Endothelial cell of umbilical vein (primary cell): Measurements from ENCODE around the gene ZNF385B. TPM values are rescaled to one million over a fixed set of nuclear protein-coding genes. Genes with fewer than 3 reads are reported as not detected.

ENCODE experiments used
- BruUV-seq: library from RNA; stranded (reverse); fragments of 400-500 nt; replicated peaks from 2 replicates; lab custom pipeline; 2021; lab: Mats Ljungman, UMichigan
- CTCF ChIA-PET: fragments of 300-600, 350-600 bp; sonication (Branson Sonifier 250); formaldehyde crosslinking; loops from one replicate; lab custom pipeline; 2021; ENCODE audit warnings: antibody characterized with exemption, inconsistent platforms; lab: Charles Lee
- POLR2A ChIA-PET: fragments of 300-600, 350-600 bp; sonication (Branson Sonifier 250); formaldehyde crosslinking; loops from one replicate; lab custom pipeline; 2021; ENCODE audit warnings: antibody characterized with exemption, inconsistent platforms; lab: Charles Lee
- DNase-seq: peaks from one replicate; pipeline ENCODE4 v3.0.0-alpha.2; 2011; ENCODE audit warnings: low read depth, low spot score
- FAIRE-seq: peaks from 2 replicates; lab custom pipeline; 2011; peaks lifted over from hg19 to GRCh38; lab: Jason Lieb, UNC
- H2AFZ ChIP-seq: 2 replicates; pipeline ENCODE4 v1.6.0; 2012; ENCODE audit warnings: low read depth, low read length, control low read depth, inconsistent platforms
- H3K27ac ChIP-seq: 2 replicates; pipeline ENCODE4 v1.5.1; 2011; ENCODE audit warnings: low read depth, mild to moderate bottlenecking, control low read depth, low read length, moderate library complexity; ENCODE audit not compliant: insufficient read depth
- H3K27me3 ChIP-seq, 2 experiments: 2 replicates each; pipeline versions ENCODE4 v1.6.0 to v1.6.1; 2011; ENCODE audit warnings: low read length in 2 of 2, mixed read lengths in 1 of 2; ENCODE audit not compliant: control insufficient read depth in 2 of 2, insufficient read depth in 2 of 2
- H3K36me3 ChIP-seq, 2 experiments: 2 replicates in 1 of 2; 3 replicates in 1 of 2; pipeline ENCODE4 v1.5.1; 2011; ENCODE audit warnings: low read length in 2 of 2, mild to moderate bottlenecking in 1 of 2, moderate library complexity in 1 of 2; ENCODE audit not compliant: control insufficient read depth in 2 of 2, insufficient read depth in 2 of 2; ENCODE audit errors: extremely low read depth in 1 of 2
- H3K4me1 ChIP-seq: 3 replicates; pipeline ENCODE4 v1.5.1; 2011; ENCODE audit warnings: mild to moderate bottlenecking, low read length; ENCODE audit not compliant: control insufficient read depth, insufficient read depth; ENCODE audit errors: extremely low read depth
- H3K4me2 ChIP-seq: 2 replicates; pipeline ENCODE4 v1.6.1; 2011; ENCODE audit warnings: low read length, control low read depth, mixed read lengths; ENCODE audit not compliant: insufficient read depth
- H3K4me3 ChIP-seq, 3 experiments: fragments of 200-600 bp in 1 of 3; sonication (generic), shearing (Covaris generic) in 1 of 3; replicated peaks in 1 of 3; 2 replicates each; pipeline ENCODE4 v1.5.1; 2011 to 2016; ENCODE audit warnings: control low read depth in 3 of 3, low read length in 3 of 3, mild to moderate bottlenecking in 2 of 3, inconsistent platforms in 1 of 3, low read depth in 1 of 3, moderate library complexity in 1 of 3; ENCODE audit not compliant: insufficient read depth in 1 of 3
- H3K79me2 ChIP-seq: 2 replicates; pipeline ENCODE4 v1.6.0; 2012; ENCODE audit warnings: low read length, inconsistent platforms; ENCODE audit not compliant: control insufficient read depth, insufficient read depth
- H3K9ac ChIP-seq: replicated peaks from 2 replicates; pipeline ENCODE3; 2011; ENCODE audit warnings: low read length, control low read depth; ENCODE audit not compliant: insufficient read depth; ENCODE audit errors: extremely low read depth
- H3K9me1 ChIP-seq: replicated peaks from 3 replicates; pipeline ENCODE4 v1.6.0; 2011; ENCODE audit warnings: mild to moderate bottlenecking, low read length; ENCODE audit not compliant: control insufficient read depth, insufficient read depth; ENCODE audit errors: extremely low read depth
- H3K9me3 ChIP-seq: replicated peaks from 2 replicates; pipeline ENCODE4 v1.5.1; 2012; ENCODE audit warnings: low read length, inconsistent platforms; ENCODE audit not compliant: control insufficient read depth, insufficient read depth
- H4K20me1 ChIP-seq: replicated peaks from 2 replicates; pipeline ENCODE3; 2011; ENCODE audit warnings: mild to moderate bottlenecking, low read length; ENCODE audit not compliant: control insufficient read depth, insufficient read depth; ENCODE audit errors: extremely low read depth
- CTCF ChIP-seq, 2 donors: IDR thresholded peaks; 1 replicate in 1 of 2; 2 replicates in 1 of 2; pipeline ENCODE4 v1.5.1; 2011; ENCODE audit warnings: low read length in 2 of 2, mild to moderate bottlenecking in 2 of 2, moderate library complexity in 2 of 2, control low read depth in 1 of 2, inconsistent platforms in 1 of 2, low read depth in 1 of 2; ENCODE audit not compliant: insufficient read depth in 1 of 2; ENCODE audit errors: extremely low read depth in 1 of 2
- EZH2 ChIP-seq: IDR thresholded peaks from 2 replicates; pipeline ENCODE4 v1.6.1; 2012; ENCODE audit warnings: borderline replicate concordance, low read depth, mild to moderate bottlenecking, moderate library complexity, low read length, inconsistent platforms; ENCODE audit not compliant: severe bottlenecking
- FOS ChIP-seq: IDR thresholded peaks from 2 replicates; pipeline ENCODE4 v1.6.1; 2011; ENCODE audit warnings: mild to moderate bottlenecking, low read length, moderate library complexity, borderline replicate concordance; ENCODE audit not compliant: insufficient read depth
- GATA2 ChIP-seq: IDR thresholded peaks from 2 replicates; pipeline ENCODE4 v1.7.0; 2011; ENCODE audit warnings: low read depth, mild to moderate bottlenecking, moderate library complexity, mixed read lengths, low read length; ENCODE audit not compliant: insufficient read length, insufficient read depth
- JUN ChIP-seq: IDR thresholded peaks from 2 replicates; pipeline ENCODE4 v1.6.1; 2011; ENCODE audit warnings: borderline replicate concordance, low read depth; ENCODE audit not compliant: insufficient read length, insufficient read depth
- MAX ChIP-seq: IDR thresholded peaks from 2 replicates; pipeline ENCODE4 v1.6.1; 2011; ENCODE audit not compliant: insufficient read depth, insufficient read length
- MYC ChIP-seq: IDR thresholded peaks from one replicate; pipeline ENCODE4 v1.6.1; 2011; ENCODE audit warnings: mild to moderate bottlenecking, low read depth, low read length
- POLR2A ChIP-seq: IDR thresholded peaks from 2 replicates; pipeline ENCODE4 v1.6.1; 2012; ENCODE audit warnings: low read depth, mild to moderate bottlenecking, control low read depth, low read length
- POLR2AphosphoS5 ChIP-seq: IDR thresholded peaks from 2 replicates; pipeline ENCODE4 v1.6.1; 2012; ENCODE audit warnings: low read depth, mild to moderate bottlenecking, control low read depth, low read length, moderate library complexity; ENCODE audit not compliant: insufficient read depth
- dilution Hi-C: fragments of 300-500 bp; cut with MboI; formaldehyde crosslinking; loops from one replicate; pipeline ENCODE4 v1.15.0; 2019; ENCODE audit warnings: low sequenced_read_pairs; ENCODE audit not compliant: extremely low pct_ligation_motif_present
- intact Hi-C: fragments of 100-400 bp; cut with micrococcal nuclease; formaldehyde crosslinking; loops from one replicate; pipeline ENCODE4 v1.10.0; 2022
- polyA plus RNA-seq, 4 experiments: library from polyadenylated mRNA; depleted of rRNA in 3 of 4; stranded (reverse) in 3 of 4; unstranded in 1 of 4; fragments of >200 nt; gene quantifications; 2 replicates each; pipeline versions ENCODE4 v1.2.1 to v1.2.3, GENCODE V29; 2011 to 2012; ENCODE audit warnings: missing spikeins in 1 of 4
- total RNA-seq: library from RNA; stranded (reverse); gene quantifications from 2 replicates; pipeline ENCODE4 v1.2.3, GENCODE V29; 2021

Gene ZNF385B
- total and polyA plus RNA-seq, 2 donors (not counting 3 experiments of a cell fraction or from before 2014, with no cell fraction given) = not detected

- ChIA-PET POLR2A (no interaction called here), CTCF (no interaction called here)
- TF ChIP-seq POLR2A (no peak), CTCF (IDR thresholded peaks at IDR 0.05; ENCODE audit: extremely low read depth in 1 of 2, insufficient read depth in 1 of 2, low read depth in 1 of 2, low read length in 2 of 2) (no peak), MAX (no peak), JUN (no peak), EZH2 (no peak), POLR2AphosphoS5 (no peak), GATA2 (no peak), MYC (no peak), FOS (no peak)
- no peaks in the 10 kb centered on the region for H3K36me3 ChIP-seq
- no peaks in the 10 kb centered on the region for H3K9me3 ChIP-seq
- no peaks in the 10 kb centered on the region for H3K27me3 ChIP-seq
- H3K9ac ChIP-seq = no peak overlapping the region
- H3K79me2 ChIP-seq = no peaks in the 10 kb centered on the region
- intact Hi-C loops = no loop called here
- no TSS peak for BruUV-seq
- DNase-seq (no peak), FAIRE-seq (no peak)
- no peaks in the 10 kb centered on the region for H4K20me1 ChIP-seq
- dilution Hi-C loops = no loop called here
- no peak overlapping the region for H2AFZ ChIP-seq
- H3K4me3 ChIP-seq = no peak overlapping the region
- no peaks in the 10 kb centered on the region for H3K4me1 ChIP-seq
- H3K27ac ChIP-seq = no peak overlapping the region
- H3K9me1 ChIP-seq = no peaks in the 10 kb centered on the region
- no peak overlapping the region for H3K4me2 ChIP-seq
Measured at GRCh38 chr2:179512281-179513035, 349.0 kb downstream of the ZNF385B start.
